Esophagus squamous epithelium (tissue), 4 donors: ENCODE measurements around the gene AGFG2.

Source experiments
- POLR2A ChIP-seq, 4 donors: fragments of 450-650 bp; IDR thresholded peaks; one replicate each; pipeline ENCODE4 v1.6.1; 2017; ENCODE audit warnings: antibody characterized with exemption in 4 of 4, mild to moderate bottlenecking in 4 of 4, moderate library complexity in 3 of 4
- TF ChIP-seq, protein P1 (sequence below), 6 experiments: fragments of 450-650 bp in 4 of 6; fragments of 200-600 bp in 2 of 6; sonication (generic) in 2 of 6; IDR thresholded peaks; one replicate each; pipeline ENCODE4 v1.5.1; 2016 to 2019; ENCODE audit warnings: antibody characterized with exemption in 6 of 6, mild to moderate bottlenecking in 4 of 6, moderate library complexity in 4 of 6

DNA sequence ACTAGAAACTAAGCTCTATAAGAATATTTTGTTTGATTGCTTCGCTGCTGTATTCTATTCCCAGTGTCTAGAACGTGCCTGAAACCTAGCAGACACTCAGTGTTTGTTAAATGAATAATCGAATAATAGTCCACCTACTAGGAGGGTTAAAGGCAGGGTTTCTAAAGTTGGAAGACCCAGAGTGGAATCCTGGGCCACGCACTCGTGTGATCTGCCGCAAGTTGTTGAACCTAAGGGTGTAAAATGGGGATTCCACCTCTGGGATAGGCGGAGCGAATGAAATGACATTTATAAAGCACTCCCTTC lies 702 bp upstream of the AGFG2 start:
- TF ChIP-seq POLR2A (IDR thresholded peaks at IDR 0.05): no peak
- TF ChIP-seq, protein P1, sequence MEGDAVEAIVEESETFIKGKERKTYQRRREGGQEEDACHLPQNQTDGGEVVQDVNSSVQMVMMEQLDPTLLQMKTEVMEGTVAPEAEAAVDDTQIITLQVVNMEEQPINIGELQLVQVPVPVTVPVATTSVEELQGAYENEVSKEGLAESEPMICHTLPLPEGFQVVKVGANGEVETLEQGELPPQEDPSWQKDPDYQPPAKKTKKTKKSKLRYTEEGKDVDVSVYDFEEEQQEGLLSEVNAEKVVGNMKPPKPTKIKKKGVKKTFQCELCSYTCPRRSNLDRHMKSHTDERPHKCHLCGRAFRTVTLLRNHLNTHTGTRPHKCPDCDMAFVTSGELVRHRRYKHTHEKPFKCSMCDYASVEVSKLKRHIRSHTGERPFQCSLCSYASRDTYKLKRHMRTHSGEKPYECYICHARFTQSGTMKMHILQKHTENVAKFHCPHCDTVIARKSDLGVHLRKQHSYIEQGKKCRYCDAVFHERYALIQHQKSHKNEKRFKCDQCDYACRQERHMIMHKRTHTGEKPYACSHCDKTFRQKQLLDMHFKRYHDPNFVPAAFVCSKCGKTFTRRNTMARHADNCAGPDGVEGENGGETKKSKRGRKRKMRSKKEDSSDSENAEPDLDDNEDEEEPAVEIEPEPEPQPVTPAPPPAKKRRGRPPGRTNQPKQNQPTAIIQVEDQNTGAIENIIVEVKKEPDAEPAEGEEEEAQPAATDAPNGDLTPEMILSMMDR (IDR thresholded peaks at IDR 0.05): no peak
